ENCODE data around the gene ALX4.

ALX4 gene

GRCh38 chr11:44345781-44346180, 35.8 kb upstream of the ALX4 start:
- POLR2A ChIA-PET (ENCODE audit: low non-redundant PET): no interaction called here
- CTCF ChIA-PET: interaction anchor here (0.6 kb wide), 1 partner anchor 207 kb away, joined by 4 read pairs; no protein-coding TSS in a partner anchor
- no peak for TF ChIP-seq CTCF (conservative IDR thresholded peaks at IDR 0.05; ENCODE audit: low read depth)
- no peak overlapping the region for H3K27ac ChIP-seq
- DNase-seq (ENCODE audit: low spot score): no peak

GRCh38 chr11:44344921-44345320, 35.0 kb upstream of the ALX4 start:
- POLR2A ChIA-PET (ENCODE audit: low non-redundant PET): no interaction called here
- no peak for DNase-seq (ENCODE audit: low spot score)
- CTCF ChIA-PET: interaction anchor here (0.6 kb wide), 1 partner anchor 23 kb away, joined by 3 read pairs; no protein-coding TSS in a partner anchor
- no peak overlapping the region for H3K27ac ChIP-seq
- no peak for TF ChIP-seq CTCF (conservative IDR thresholded peaks at IDR 0.05; ENCODE audit: low read depth)

- DNase-seq (ENCODE audit: low spot score): no peak
- ChIA-PET POLR2A (ENCODE audit: low non-redundant PET) (no interaction called here), CTCF (interaction anchor here (0.6 kb wide), 1 partner anchor 23 kb away, joined by 3 read pairs; no protein-coding TSS in a partner anchor)
- no peak overlapping the region for H3K27ac ChIP-seq
- TF ChIP-seq CTCF (conservative IDR thresholded peaks at IDR 0.05; ENCODE audit: low read depth): no peak
These were observed 34.5 kb upstream of the ALX4 start for GRCh38 chr11:44344423-44344820.

GRCh38 chr11:44343778-44344422, 34.0 kb upstream of the ALX4 start:
- DNase-seq (ENCODE audit: low spot score): no peak
- TF ChIP-seq CTCF (conservative IDR thresholded peaks at IDR 0.05; ENCODE audit: low read depth): no peak
- POLR2A ChIA-PET (ENCODE audit: low non-redundant PET): no interaction called here
- CTCF ChIA-PET: interaction anchor here (0.6 kb wide), 1 partner anchor 24 kb away, joined by 3 read pairs; no protein-coding TSS in a partner anchor
- no peak overlapping the region for H3K27ac ChIP-seq

GRCh38 chr11:44342616-44343015, 32.7 kb upstream of the ALX4 start:
- no peak for DNase-seq (ENCODE audit: low spot score)
- H3K27ac ChIP-seq: no peak overlapping the region
- CTCF ChIA-PET: no interaction called here
- TF ChIP-seq CTCF (conservative IDR thresholded peaks at IDR 0.05; ENCODE audit: low read depth): no peak
- POLR2A ChIA-PET (ENCODE audit: low non-redundant PET): no interaction called here

GRCh38 chr11:44340656-44341055, 30.7 kb upstream of the ALX4 start:
- H3K27ac ChIP-seq: no peak overlapping the region
- no peak for DNase-seq (ENCODE audit: low spot score)
- no peak for TF ChIP-seq CTCF (conservative IDR thresholded peaks at IDR 0.05; ENCODE audit: low read depth)
- POLR2A ChIA-PET (ENCODE audit: low non-redundant PET): no interaction called here
- CTCF ChIA-PET: interaction anchor here (0.6 kb wide), 2 partner anchors 78 to 521 kb away, joined by 3 to 4 read pairs; no protein-coding TSS in a partner anchor

All from RWPE1 (cell line).